WTC11 (cell line): ENCODE measurements around the gene CD28. TPM values are rescaled to one million over a fixed set of nuclear protein-coding genes. Genes with fewer than 3 reads are reported as not detected.

ENCODE experiments used
- ATAC-seq: fragments of 200-7000 bp; cut with Tn5 transposase; 2 replicates; pipeline ENCODE4 v1.10.0; 2021; ENCODE audit warnings: mild to moderate bottlenecking, moderate library complexity
- CTCF ChIA-PET: fragments of 300-600 bp; sonication (Branson Sonifier 250); formaldehyde crosslinking; loops from one replicate; lab custom pipeline; 2021; ENCODE audit warnings: antibody characterized with exemption; lab: Charles Lee
- POLR2A ChIA-PET: fragments of 350-600 bp; sonication (Branson Sonifier 250); formaldehyde crosslinking; loops from one replicate; lab custom pipeline; 2021; ENCODE audit warnings: antibody characterized with exemption; lab: Charles Lee
- DNase-seq: peaks from one replicate; pipeline ENCODE4 v3.0.0; 2021; ENCODE audit warnings: low spot score
- H3K27ac Mint-ChIP-seq: 2 replicates; pipeline ENCODE4 v1.8.0; 2021; ENCODE audit warnings: mixed read lengths
- H3K27me3 Mint-ChIP-seq: 2 replicates; pipeline ENCODE4 v1.8.0; 2021; ENCODE audit warnings: low read depth, mild to moderate bottlenecking, moderate library complexity, mixed read lengths
- H3K36me3 Mint-ChIP-seq: 2 replicates; pipeline ENCODE4 v1.8.0; 2021; ENCODE audit warnings: mixed read lengths
- H3K4me1 Mint-ChIP-seq: 2 replicates; pipeline ENCODE4 v1.8.0; 2022; ENCODE audit warnings: mixed read lengths
- H3K4me3 Mint-ChIP-seq: 2 replicates; pipeline ENCODE4 v1.8.0; 2021; ENCODE audit warnings: mild to moderate bottlenecking, moderate library complexity, mixed read lengths
- H3K9me3 Mint-ChIP-seq: 2 replicates; pipeline ENCODE4 v1.8.0; 2021; ENCODE audit warnings: mixed read lengths
- ATF6 ChIP-seq: sonication (generic); formaldehyde crosslinking; IDR thresholded peaks from 2 replicates; pipeline ENCODE4 v1.8.1; 2023; ENCODE audit warnings: mild to moderate bottlenecking, missing genetic modification reagents
- CBFB ChIP-seq: sonication (generic); formaldehyde crosslinking; IDR thresholded peaks from 2 replicates; pipeline ENCODE4 v1.8.1; 2022; ENCODE audit warnings: mild to moderate bottlenecking, low read depth, missing genetic modification reagents
- CREM ChIP-seq: sonication (generic); formaldehyde crosslinking; IDR thresholded peaks from 2 replicates; pipeline ENCODE4 v1.8.1; 2022; ENCODE audit warnings: mild to moderate bottlenecking, missing genetic modification reagents, moderate library complexity
- ERG ChIP-seq: fragments of 250-450 bp; sonication (Bioruptor Pico); IDR thresholded peaks from 2 replicates; pipeline ENCODE4 v1.8.0; 2021; ENCODE audit warnings: mild to moderate bottlenecking
- ETV6 ChIP-seq: sonication (generic); formaldehyde crosslinking; IDR thresholded peaks from 2 replicates; pipeline ENCODE4 v1.8.1; 2022; ENCODE audit warnings: mild to moderate bottlenecking, missing genetic modification reagents
- FOXK1 ChIP-seq: sonication (generic); formaldehyde crosslinking; IDR thresholded peaks from 2 replicates; pipeline ENCODE4 v1.8.0; 2022; ENCODE audit warnings: mild to moderate bottlenecking, moderate library complexity, missing genetic modification reagents
- GABPB1 ChIP-seq: sonication (generic); formaldehyde crosslinking; IDR thresholded peaks from 2 replicates; pipeline ENCODE4 v1.8.1; 2023; ENCODE audit warnings: mild to moderate bottlenecking, missing genetic modification reagents
- KAT7 ChIP-seq: sonication (generic); formaldehyde crosslinking; IDR thresholded peaks from 2 replicates; pipeline ENCODE4 v1.8.1; 2023; ENCODE audit warnings: missing genetic modification reagents, mild to moderate bottlenecking, borderline replicate concordance
- NFYB ChIP-seq: sonication (generic); formaldehyde crosslinking; conservative IDR thresholded peaks from 2 replicates; pipeline ENCODE4 v1.8.0; 2022; ENCODE audit warnings: low read depth, missing genetic modification reagents
- NR2C2 ChIP-seq: sonication (generic); formaldehyde crosslinking; IDR thresholded peaks from 2 replicates; pipeline ENCODE4 v1.8.0; 2022; ENCODE audit warnings: mild to moderate bottlenecking, missing genetic modification reagents
- SMAD3 ChIP-seq: sonication (generic); formaldehyde crosslinking; IDR thresholded peaks from 2 replicates; pipeline ENCODE4 v1.8.0; 2022; ENCODE audit warnings: missing genetic modification reagents, mild to moderate bottlenecking, borderline replicate concordance
- ZNF138 ChIP-seq: sonication (generic); formaldehyde crosslinking; conservative IDR thresholded peaks from 2 replicates; pipeline ENCODE4 v1.8.1; 2022; ENCODE audit warnings: mild to moderate bottlenecking, moderate library complexity, missing genetic modification reagents
- ZNF425 ChIP-seq: fragments of 250-450 bp; sonication (Bioruptor Pico); conservative IDR thresholded peaks from 2 replicates; pipeline ENCODE4 v1.9.0; 2021; ENCODE audit warnings: mild to moderate bottlenecking
- ZSCAN18 ChIP-seq: fragments of 250-450 bp; sonication (Bioruptor Pico); IDR thresholded peaks from 2 replicates; pipeline ENCODE4 v2.1.2; 2022; ENCODE audit warnings: mild to moderate bottlenecking, moderate library complexity
- total RNA-seq: library from RNA; stranded (reverse); gene quantifications from 3 replicates; pipeline ENCODE4 v1.2.3, GENCODE V29; 2021
- TF ChIP-seq, protein P1 (sequence below): sonication (generic); formaldehyde crosslinking; IDR thresholded peaks from 2 replicates; pipeline ENCODE4 v1.8.0; 2022; ENCODE audit warnings: mild to moderate bottlenecking, missing genetic modification reagents
- TF ChIP-seq, protein P2 (sequence below): sonication (generic); formaldehyde crosslinking; IDR thresholded peaks from 2 replicates; pipeline ENCODE4 v1.8.0; 2022; ENCODE audit warnings: mild to moderate bottlenecking, missing genetic modification reagents
- TF ChIP-seq, protein P3 (sequence below): fragments of 250-450 bp; sonication (Bioruptor Pico); IDR thresholded peaks from 2 replicates; pipeline ENCODE4 v1.9.0; 2021; ENCODE audit warnings: mild to moderate bottlenecking, borderline replicate concordance
- TF ChIP-seq, protein P4 (sequence below): sonication (generic); formaldehyde crosslinking; conservative IDR thresholded peaks from 2 replicates; pipeline ENCODE4 v1.8.1; 2022; ENCODE audit warnings: mild to moderate bottlenecking, missing genetic modification reagents
- TF ChIP-seq, protein P5 (sequence below): sonication (generic); formaldehyde crosslinking; IDR thresholded peaks from 2 replicates; pipeline ENCODE4 v1.8.1; 2022; ENCODE audit warnings: mild to moderate bottlenecking, missing genetic modification reagents, moderate library complexity, borderline replicate concordance

Gene CD28
- total RNA-seq, 1 experiment from 2014 or later: 0.11 TPM

GRCh38 chr2:203763241-203763937, 57.0 kb downstream of the CD28 start:
- H3K27ac Mint-ChIP-seq: no peak overlapping the region
- H3K27me3 Mint-ChIP-seq: no peaks in the 10 kb centered on the region
- peaks cover 11% of the 10 kb centered on the region for H3K9me3 Mint-ChIP-seq
- ChIA-PET CTCF (interaction anchor here (0.6 to 1.1 kb wide), 3 partner anchors 52 to 565 kb away, joined by 3 to 15 read pairs (median 4); no protein-coding TSS in a partner anchor), POLR2A (no interaction called here)
- H3K4me1 Mint-ChIP-seq: peaks cover 12% of the 10 kb centered on the region
- no peak overlapping the region for H3K4me3 Mint-ChIP-seq
- no peaks in the 10 kb centered on the region for H3K36me3 Mint-ChIP-seq
- DNase-seq: no peak
- no peak for ATAC-seq
- no peak for TF ChIP-seq KAT7 (CRISPR knock-in tag)
- no peak for TF ChIP-seq ERG
- TF ChIP-seq FOXK1 (CRISPR knock-in tag): no peak
- TF ChIP-seq ZNF425: no peak
- TF ChIP-seq, protein P1, sequence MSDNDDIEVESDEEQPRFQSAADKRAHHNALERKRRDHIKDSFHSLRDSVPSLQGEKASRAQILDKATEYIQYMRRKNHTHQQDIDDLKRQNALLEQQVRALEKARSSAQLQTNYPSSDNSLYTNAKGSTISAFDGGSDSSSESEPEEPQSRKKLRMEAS (CRISPR knock-in tag): no peak
- no peak for TF ChIP-seq ZNF138 (CRISPR knock-in tag)
- TF ChIP-seq, protein P2, sequence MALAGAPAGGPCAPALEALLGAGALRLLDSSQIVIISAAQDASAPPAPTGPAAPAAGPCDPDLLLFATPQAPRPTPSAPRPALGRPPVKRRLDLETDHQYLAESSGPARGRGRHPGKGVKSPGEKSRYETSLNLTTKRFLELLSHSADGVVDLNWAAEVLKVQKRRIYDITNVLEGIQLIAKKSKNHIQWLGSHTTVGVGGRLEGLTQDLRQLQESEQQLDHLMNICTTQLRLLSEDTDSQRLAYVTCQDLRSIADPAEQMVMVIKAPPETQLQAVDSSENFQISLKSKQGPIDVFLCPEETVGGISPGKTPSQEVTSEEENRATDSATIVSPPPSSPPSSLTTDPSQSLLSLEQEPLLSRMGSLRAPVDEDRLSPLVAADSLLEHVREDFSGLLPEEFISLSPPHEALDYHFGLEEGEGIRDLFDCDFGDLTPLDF: no peak
- no peak for TF ChIP-seq CBFB (CRISPR knock-in tag)
- TF ChIP-seq GABPB1 (CRISPR knock-in tag): no peak
- TF ChIP-seq ETV6: no peak
- TF ChIP-seq CREM: no peak
- TF ChIP-seq NFYB (CRISPR knock-in tag): no peak
- TF ChIP-seq, protein P3, sequence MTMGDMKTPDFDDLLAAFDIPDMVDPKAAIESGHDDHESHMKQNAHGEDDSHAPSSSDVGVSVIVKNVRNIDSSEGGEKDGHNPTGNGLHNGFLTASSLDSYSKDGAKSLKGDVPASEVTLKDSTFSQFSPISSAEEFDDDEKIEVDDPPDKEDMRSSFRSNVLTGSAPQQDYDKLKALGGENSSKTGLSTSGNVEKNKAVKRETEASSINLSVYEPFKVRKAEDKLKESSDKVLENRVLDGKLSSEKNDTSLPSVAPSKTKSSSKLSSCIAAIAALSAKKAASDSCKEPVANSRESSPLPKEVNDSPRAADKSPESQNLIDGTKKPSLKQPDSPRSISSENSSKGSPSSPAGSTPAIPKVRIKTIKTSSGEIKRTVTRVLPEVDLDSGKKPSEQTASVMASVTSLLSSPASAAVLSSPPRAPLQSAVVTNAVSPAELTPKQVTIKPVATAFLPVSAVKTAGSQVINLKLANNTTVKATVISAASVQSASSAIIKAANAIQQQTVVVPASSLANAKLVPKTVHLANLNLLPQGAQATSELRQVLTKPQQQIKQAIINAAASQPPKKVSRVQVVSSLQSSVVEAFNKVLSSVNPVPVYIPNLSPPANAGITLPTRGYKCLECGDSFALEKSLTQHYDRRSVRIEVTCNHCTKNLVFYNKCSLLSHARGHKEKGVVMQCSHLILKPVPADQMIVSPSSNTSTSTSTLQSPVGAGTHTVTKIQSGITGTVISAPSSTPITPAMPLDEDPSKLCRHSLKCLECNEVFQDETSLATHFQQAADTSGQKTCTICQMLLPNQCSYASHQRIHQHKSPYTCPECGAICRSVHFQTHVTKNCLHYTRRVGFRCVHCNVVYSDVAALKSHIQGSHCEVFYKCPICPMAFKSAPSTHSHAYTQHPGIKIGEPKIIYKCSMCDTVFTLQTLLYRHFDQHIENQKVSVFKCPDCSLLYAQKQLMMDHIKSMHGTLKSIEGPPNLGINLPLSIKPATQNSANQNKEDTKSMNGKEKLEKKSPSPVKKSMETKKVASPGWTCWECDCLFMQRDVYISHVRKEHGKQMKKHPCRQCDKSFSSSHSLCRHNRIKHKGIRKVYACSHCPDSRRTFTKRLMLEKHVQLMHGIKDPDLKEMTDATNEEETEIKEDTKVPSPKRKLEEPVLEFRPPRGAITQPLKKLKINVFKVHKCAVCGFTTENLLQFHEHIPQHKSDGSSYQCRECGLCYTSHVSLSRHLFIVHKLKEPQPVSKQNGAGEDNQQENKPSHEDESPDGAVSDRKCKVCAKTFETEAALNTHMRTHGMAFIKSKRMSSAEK: no peak
- TF ChIP-seq, protein P4, sequence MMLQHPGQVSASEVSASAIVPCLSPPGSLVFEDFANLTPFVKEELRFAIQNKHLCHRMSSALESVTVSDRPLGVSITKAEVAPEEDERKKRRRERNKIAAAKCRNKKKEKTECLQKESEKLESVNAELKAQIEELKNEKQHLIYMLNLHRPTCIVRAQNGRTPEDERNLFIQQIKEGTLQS (CRISPR knock-in tag): no peak
- no peak for TF ChIP-seq SMAD3 (CRISPR knock-in tag)
- no peak for TF ChIP-seq ZSCAN18 (CRISPR knock-in tag)
- TF ChIP-seq, protein P5, sequence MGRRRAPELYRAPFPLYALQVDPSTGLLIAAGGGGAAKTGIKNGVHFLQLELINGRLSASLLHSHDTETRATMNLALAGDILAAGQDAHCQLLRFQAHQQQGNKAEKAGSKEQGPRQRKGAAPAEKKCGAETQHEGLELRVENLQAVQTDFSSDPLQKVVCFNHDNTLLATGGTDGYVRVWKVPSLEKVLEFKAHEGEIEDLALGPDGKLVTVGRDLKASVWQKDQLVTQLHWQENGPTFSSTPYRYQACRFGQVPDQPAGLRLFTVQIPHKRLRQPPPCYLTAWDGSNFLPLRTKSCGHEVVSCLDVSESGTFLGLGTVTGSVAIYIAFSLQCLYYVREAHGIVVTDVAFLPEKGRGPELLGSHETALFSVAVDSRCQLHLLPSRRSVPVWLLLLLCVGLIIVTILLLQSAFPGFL: no peak
- TF ChIP-seq ATF6 (CRISPR knock-in tag): no peak
- TF ChIP-seq NR2C2 (CRISPR knock-in tag): no peak
